NT2/D1 (cell line): ENCODE measurements around the gene ISX.

Experiments
- YY1 ChIP-seq: IDR thresholded peaks from 2 replicates; pipeline ENCODE4 v1.6.1; 2011; ENCODE audit not compliant: insufficient read length, insufficient read depth
- ZNF274 ChIP-seq: IDR thresholded peaks from 2 replicates; pipeline ENCODE4 v1.6.1; 2011; ENCODE audit warnings: mild to moderate bottlenecking, low read depth, low read length

GRCh38 chr22:35044607-35045390 is 21.2 kb upstream of the ISX start:
- TF ChIP-seq ZNF274 (no peak), YY1 (no peak)
